Measurements from ENCODE around the gene VSTM2L.

VSTM2L gene

GRCh38 chr20:37986873-37987601, 84.1 kb downstream of the VSTM2L start:
- H3K4me1 ChIP-seq (ENCODE audit: insufficient read depth, low read length): peaks cover 5% of the 10 kb centered on the region; the same call in 1 of the 2 replicates
- H3K9ac ChIP-seq (ENCODE audit: low read depth, low read length): no peak overlapping the region; the same call in 1 of the 2 replicates
- H3K27ac ChIP-seq (ENCODE audit: low read depth, low read length): no peak overlapping the region
- no peak overlapping the region for H3K4me3 ChIP-seq (ENCODE audit: low read length)
- no peaks in the 10 kb centered on the region for H3K9me3 ChIP-seq (ENCODE audit: insufficient read depth, low read depth, low read length)
- peaks cover 71% of the 10 kb centered on the region for H3K36me3 ChIP-seq (ENCODE audit: insufficient read depth, low read length)
- WGBS: 91% methylated on average over 9 of the region's 9 CpGs
- no peaks in the 10 kb centered on the region for H3K27me3 ChIP-seq (ENCODE audit: insufficient read depth, low read length)

DNA sequence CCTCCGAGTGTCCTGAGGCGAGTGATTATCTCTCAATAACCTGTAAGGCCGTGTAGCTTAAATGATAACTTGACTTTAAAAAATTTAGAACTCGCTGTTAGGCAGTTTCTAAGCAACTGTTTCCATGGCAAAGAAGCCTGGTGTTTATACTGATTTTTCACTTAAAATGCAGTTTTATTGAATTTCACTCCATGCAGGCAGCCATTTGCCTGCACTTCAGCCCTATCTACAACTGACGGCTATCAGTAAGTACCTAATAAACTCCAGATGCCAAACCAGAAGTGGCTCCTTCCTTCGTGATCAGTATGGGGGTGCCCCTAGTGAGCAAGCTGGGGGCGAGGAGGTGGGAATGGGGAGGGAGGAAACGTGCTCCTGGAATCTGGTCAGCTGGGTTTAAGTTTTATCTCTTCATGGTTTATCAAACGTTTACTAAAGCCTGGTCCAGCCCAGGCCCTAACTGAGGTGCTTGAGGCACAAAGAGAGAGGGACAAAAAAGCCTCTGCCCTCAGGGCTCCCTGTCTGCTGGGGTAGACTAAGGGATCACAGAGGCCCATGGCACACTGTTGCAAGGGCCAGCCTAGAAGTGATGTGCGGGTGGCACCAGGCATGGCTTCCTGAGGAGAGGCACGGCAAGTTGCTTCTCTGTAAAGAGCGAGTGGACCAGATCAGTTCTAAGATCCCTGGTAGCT, 84.8 kb downstream of the VSTM2L start:
- H3K9ac ChIP-seq (ENCODE audit: low read depth, low read length): no peak overlapping the region; the same call in 1 of the 2 replicates
- H3K27me3 ChIP-seq (ENCODE audit: insufficient read depth, low read length): no peaks in the 10 kb centered on the region
- no peaks in the 10 kb centered on the region for H3K9me3 ChIP-seq (ENCODE audit: insufficient read depth, low read depth, low read length)
- H3K4me3 ChIP-seq (ENCODE audit: low read length): no peak overlapping the region
- WGBS: 93% methylated on average over 12 of the region's 12 CpGs
- H3K36me3 ChIP-seq (ENCODE audit: insufficient read depth, low read length): peaks cover 73% of the 10 kb centered on the region
- H3K27ac ChIP-seq (ENCODE audit: low read depth, low read length): no peak overlapping the region
- H3K4me1 ChIP-seq (ENCODE audit: insufficient read depth, low read length): peaks cover 7% of the 10 kb centered on the region

DNA sequence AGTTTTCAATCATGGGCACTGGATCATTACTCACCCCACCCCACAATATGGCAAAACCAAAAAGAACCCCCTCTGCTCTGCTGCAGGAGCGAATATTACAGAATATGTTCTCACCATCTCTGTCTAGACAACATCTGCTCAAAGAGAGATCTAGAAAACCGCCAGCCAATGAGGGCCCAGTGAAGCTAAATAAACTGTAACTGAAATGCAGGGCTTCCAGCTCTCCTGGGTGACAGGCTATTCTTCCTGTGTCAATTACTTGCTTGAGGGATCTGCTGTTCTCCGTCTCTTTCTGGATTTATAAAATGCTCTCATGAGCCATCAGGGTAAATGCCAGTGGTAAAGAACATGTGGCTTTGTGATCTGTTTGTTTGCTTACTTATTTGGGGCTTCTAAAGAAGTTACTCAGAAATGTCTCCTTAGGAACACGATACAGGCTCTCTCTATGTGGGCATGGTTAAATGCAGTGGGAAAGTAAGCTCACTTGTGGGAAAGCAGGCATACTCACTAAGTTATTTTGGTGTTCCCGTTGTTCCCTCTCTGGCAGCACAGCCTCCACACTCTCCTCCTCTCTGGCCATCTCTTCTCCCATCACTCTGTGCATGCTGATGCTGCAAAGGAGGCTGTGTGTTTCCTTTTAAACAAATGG, 85.5 kb downstream of the VSTM2L start:
- no peak overlapping the region for H3K4me3 ChIP-seq (ENCODE audit: low read length)
- no peak overlapping the region for H3K9ac ChIP-seq (ENCODE audit: low read depth, low read length)
- no peak overlapping the region for H3K27ac ChIP-seq (ENCODE audit: low read depth, low read length)
- WGBS: 91% methylated on average over 5 of the region's 5 CpGs
- no peaks in the 10 kb centered on the region for H3K9me3 ChIP-seq (ENCODE audit: insufficient read depth, low read depth, low read length)
- no peaks in the 10 kb centered on the region for H3K27me3 ChIP-seq (ENCODE audit: insufficient read depth, low read length)
- H3K4me1 ChIP-seq (ENCODE audit: insufficient read depth, low read length): peaks cover 9% of the 10 kb centered on the region
- H3K36me3 ChIP-seq (ENCODE audit: insufficient read depth, low read length): peaks cover 69% of the 10 kb centered on the region

GRCh38 chr20:37989601-37990295, 86.8 kb downstream of the VSTM2L start:
- no peak overlapping the region for H3K4me3 ChIP-seq (ENCODE audit: low read length)
- H3K4me1 ChIP-seq (ENCODE audit: insufficient read depth, low read length): peaks cover 9% of the 10 kb centered on the region
- H3K27me3 ChIP-seq (ENCODE audit: insufficient read depth, low read length): no peaks in the 10 kb centered on the region
- peaks cover 78% of the 10 kb centered on the region for H3K36me3 ChIP-seq (ENCODE audit: insufficient read depth, low read length)
- no peaks in the 10 kb centered on the region for H3K9me3 ChIP-seq (ENCODE audit: insufficient read depth, low read depth, low read length)
- no peak overlapping the region for H3K9ac ChIP-seq (ENCODE audit: low read depth, low read length)
- no peak overlapping the region for H3K27ac ChIP-seq (ENCODE audit: low read depth, low read length)
- WGBS: 91% methylated on average over 6 of the region's 7 CpGs

- H3K27ac ChIP-seq (ENCODE audit: low read depth, low read length): no peak overlapping the region
- peaks cover 9% of the 10 kb centered on the region for H3K4me1 ChIP-seq (ENCODE audit: insufficient read depth, low read length)
- 93% methylated on average over 10 of the region's 10 CpGs for WGBS
- no peaks in the 10 kb centered on the region for H3K27me3 ChIP-seq (ENCODE audit: insufficient read depth, low read length)
- peaks cover 81% of the 10 kb centered on the region for H3K36me3 ChIP-seq (ENCODE audit: insufficient read depth, low read length)
- H3K9me3 ChIP-seq (ENCODE audit: insufficient read depth, low read depth, low read length): no peaks in the 10 kb centered on the region
- H3K9ac ChIP-seq (ENCODE audit: low read depth, low read length): no peak overlapping the region
- H3K4me3 ChIP-seq (ENCODE audit: low read length): no peak overlapping the region
Observed at GRCh38 chr20:37990571-37991151, 87.7 kb downstream of the VSTM2L start.

DNA sequence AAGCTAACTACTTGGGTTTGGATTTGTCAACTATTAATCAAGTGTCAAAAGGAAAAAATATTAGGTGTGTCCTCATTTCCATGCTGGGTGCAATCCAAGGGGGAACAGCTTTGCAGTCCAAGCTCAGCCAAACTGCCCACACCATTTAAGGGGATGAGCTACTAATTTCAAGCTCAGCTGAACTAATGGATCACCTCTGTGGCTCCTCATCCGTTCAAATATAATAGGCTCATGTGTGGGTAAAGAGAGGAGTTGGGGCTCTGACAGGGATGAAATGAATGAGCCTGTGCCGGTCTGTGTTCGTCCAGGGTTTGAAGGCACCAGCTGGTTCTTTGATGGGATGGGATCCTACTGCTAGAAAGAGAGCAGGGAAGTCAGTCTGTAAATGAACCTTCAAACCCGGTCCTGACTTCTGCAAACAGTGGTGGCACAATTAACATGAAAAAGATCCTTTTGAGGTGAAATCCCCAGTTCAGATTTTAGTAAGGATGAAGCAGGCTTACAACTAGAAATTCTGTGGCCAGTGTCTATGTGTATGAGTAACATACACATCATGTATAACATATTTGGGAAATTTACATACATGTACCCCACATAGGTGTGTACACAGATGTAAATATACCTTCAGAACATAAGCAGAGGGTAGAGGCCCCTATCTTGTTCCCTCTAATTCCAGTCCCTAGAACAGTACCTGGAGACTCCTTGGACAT, 88.4 kb downstream of the VSTM2L start:
- 89% methylated on average over 4 of the region's 4 CpGs for WGBS
- no peaks in the 10 kb centered on the region for H3K27me3 ChIP-seq (ENCODE audit: insufficient read depth, low read length)
- H3K4me1 ChIP-seq (ENCODE audit: insufficient read depth, low read length): peaks cover 9% of the 10 kb centered on the region
- H3K4me3 ChIP-seq (ENCODE audit: low read length): no peak overlapping the region
- peaks cover 81% of the 10 kb centered on the region for H3K36me3 ChIP-seq (ENCODE audit: insufficient read depth, low read length)
- no peaks in the 10 kb centered on the region for H3K9me3 ChIP-seq (ENCODE audit: insufficient read depth, low read depth, low read length)
- H3K27ac ChIP-seq (ENCODE audit: low read depth, low read length): no peak overlapping the region
- no peak overlapping the region for H3K9ac ChIP-seq (ENCODE audit: low read depth, low read length)

DNA sequence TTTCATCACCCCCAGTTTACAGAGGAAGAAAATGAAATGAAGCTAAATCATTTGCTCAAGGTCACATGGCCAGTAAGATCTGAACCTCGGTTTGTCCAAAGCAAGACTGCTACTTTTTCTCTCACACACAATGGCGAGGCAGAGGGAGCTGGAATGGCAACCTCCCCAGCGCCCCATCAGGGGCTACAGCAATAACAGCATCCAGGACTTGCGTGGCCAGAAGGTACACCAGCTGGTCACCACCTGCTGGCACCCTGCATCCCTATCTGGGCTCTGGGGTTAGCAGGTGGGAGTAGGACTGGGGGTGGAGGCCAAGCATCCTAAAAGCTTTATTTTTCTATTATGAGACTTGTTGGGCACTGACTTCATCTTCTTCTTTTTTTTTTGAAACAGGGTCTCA, 89.0 kb downstream of the VSTM2L start:
- no peak overlapping the region for H3K9ac ChIP-seq (ENCODE audit: low read depth, low read length)
- H3K27me3 ChIP-seq (ENCODE audit: insufficient read depth, low read length): no peaks in the 10 kb centered on the region
- peaks cover 81% of the 10 kb centered on the region for H3K36me3 ChIP-seq (ENCODE audit: insufficient read depth, low read length)
- WGBS: 96% methylated on average over 4 of the region's 4 CpGs
- H3K9me3 ChIP-seq (ENCODE audit: insufficient read depth, low read depth, low read length): no peaks in the 10 kb centered on the region
- H3K4me3 ChIP-seq (ENCODE audit: low read length): no peak overlapping the region
- no peak overlapping the region for H3K27ac ChIP-seq (ENCODE audit: low read depth, low read length)
- peaks cover 9% of the 10 kb centered on the region for H3K4me1 ChIP-seq (ENCODE audit: insufficient read depth, low read length)

DNA sequence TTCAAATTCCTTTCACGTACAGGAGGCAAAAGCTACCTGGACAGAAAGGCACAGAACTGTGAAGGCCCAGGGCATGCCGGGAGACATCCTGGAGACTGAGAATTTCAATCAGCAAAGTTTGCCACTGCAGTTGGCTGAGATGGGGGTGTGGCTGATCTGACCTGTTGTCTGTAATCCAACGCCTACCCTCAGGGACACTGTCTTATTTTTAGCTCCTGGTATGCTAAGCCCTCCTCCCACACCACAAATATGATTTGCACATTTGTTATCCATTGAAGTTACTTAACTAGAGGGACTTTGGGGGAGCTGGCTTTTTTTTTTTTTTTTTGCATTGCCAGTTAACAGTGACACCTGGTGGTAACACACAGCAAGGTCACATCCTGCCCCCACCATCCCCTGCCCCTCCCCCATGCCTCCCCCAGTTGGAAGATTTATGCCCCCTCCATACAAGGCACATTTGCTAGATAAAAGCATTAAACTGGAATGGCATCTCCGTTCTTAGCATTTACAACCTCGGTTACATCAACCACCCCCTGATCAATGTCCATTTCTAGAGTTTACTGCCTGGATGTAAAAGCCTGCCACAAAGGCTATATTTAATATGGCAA, 90.0 kb downstream of the VSTM2L start:
- Histone ChIP-seq H3K4me1 (ENCODE audit: insufficient read depth, low read length) (peaks cover 4% of the 10 kb centered on the region; the same call in 1 of the 2 replicates), H3K27me3 (ENCODE audit: insufficient read depth, low read length) (no peaks in the 10 kb centered on the region), H3K36me3 (ENCODE audit: insufficient read depth, low read length) (peaks cover 83% of the 10 kb centered on the region), H3K9me3 (ENCODE audit: insufficient read depth, low read depth, low read length) (no peaks in the 10 kb centered on the region), H3K9ac (ENCODE audit: low read depth, low read length) (no peak overlapping the region), H3K27ac (ENCODE audit: low read depth, low read length) (no peak overlapping the region), H3K4me3 (ENCODE audit: low read length) (no peak overlapping the region)
- WGBS: 72% methylated on average over 5 of the region's 5 CpGs

GRCh38 chr20:37994512-37994911, 91.6 kb downstream of the VSTM2L start:
- no peaks in the 10 kb centered on the region for H3K27me3 ChIP-seq (ENCODE audit: insufficient read depth, low read length)
- no peaks in the 10 kb centered on the region for H3K9me3 ChIP-seq (ENCODE audit: insufficient read depth, low read depth, low read length)
- H3K4me3 ChIP-seq (ENCODE audit: low read length): no peak overlapping the region
- H3K36me3 ChIP-seq (ENCODE audit: insufficient read depth, low read length): peaks cover 84% of the 10 kb centered on the region
- WGBS: 79% methylated on average over 4 of the region's 4 CpGs
- no peak overlapping the region for H3K27ac ChIP-seq (ENCODE audit: low read depth, low read length)
- peaks cover 4% of the 10 kb centered on the region; the same call in 1 of the 2 replicates for H3K4me1 ChIP-seq (ENCODE audit: insufficient read depth, low read length)
- no peak overlapping the region for H3K9ac ChIP-seq (ENCODE audit: low read depth, low read length)

Measured in HUES64 (cell line).